ENCODE results near the gene PECR.
"Not testable (repeated sequence)": the region's sequence is repeated elsewhere in the genome, so short reads cannot be mapped to it uniquely, and the experiment has no call there.

The PECR gene

GRCh38 chr2:216013080-216013909, 68.3 kb downstream of the PECR start, which contains the start of gene MREG:
Gene MREG (minus strand): TSS chr2:216013551. CDS start chr2:216013327, 224 bp downstream.
- DNase-seq = peak; percentile 91
- ATAC-seq (ENCODE audit: insufficient read depth, low read depth) = peak; percentile 63
- TF ChIP-seq, protein P1, sequence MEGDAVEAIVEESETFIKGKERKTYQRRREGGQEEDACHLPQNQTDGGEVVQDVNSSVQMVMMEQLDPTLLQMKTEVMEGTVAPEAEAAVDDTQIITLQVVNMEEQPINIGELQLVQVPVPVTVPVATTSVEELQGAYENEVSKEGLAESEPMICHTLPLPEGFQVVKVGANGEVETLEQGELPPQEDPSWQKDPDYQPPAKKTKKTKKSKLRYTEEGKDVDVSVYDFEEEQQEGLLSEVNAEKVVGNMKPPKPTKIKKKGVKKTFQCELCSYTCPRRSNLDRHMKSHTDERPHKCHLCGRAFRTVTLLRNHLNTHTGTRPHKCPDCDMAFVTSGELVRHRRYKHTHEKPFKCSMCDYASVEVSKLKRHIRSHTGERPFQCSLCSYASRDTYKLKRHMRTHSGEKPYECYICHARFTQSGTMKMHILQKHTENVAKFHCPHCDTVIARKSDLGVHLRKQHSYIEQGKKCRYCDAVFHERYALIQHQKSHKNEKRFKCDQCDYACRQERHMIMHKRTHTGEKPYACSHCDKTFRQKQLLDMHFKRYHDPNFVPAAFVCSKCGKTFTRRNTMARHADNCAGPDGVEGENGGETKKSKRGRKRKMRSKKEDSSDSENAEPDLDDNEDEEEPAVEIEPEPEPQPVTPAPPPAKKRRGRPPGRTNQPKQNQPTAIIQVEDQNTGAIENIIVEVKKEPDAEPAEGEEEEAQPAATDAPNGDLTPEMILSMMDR (IDR thresholded peaks at IDR 0.05; ENCODE audit: borderline replicate concordance, extremely low read depth, low read length, poor library complexity, severe bottlenecking) = peak; percentile 77
- no peak for TF ChIP-seq EZH2 (IDR thresholded peaks at IDR 0.05; ENCODE audit: borderline replicate concordance, low read depth, low read length, severe bottlenecking)

GRCh38 chr2:216012830-216013079, 68.9 kb downstream of the PECR start:
- ATAC-seq (ENCODE audit: insufficient read depth, low read depth) = no peak
- Histone ChIP-seq H2AFZ (ENCODE audit: low read depth, low read length) (peak overlapping the region; percentile 88), H4K20me1 (ENCODE audit: insufficient read depth, low read length) (no peaks in the 10 kb centered on the region), H3K4me3 (ENCODE audit: low read depth in 1 of 2, low read length in 2 of 2) (peak overlapping the region; percentile 71 to 79; a peak in 3 of 4 replicates), H3K4me1 (ENCODE audit: insufficient read depth, low read length) (peaks cover 60% of the 10 kb centered on the region), H3K9ac (ENCODE audit: low read depth, low read length) (peak overlapping the region; percentile 83), H3K79me2 (ENCODE audit: insufficient read depth, low read length) (peaks cover 28% of the 10 kb centered on the region), H3K4me2 (ENCODE audit: insufficient read depth, low read length) (peak overlapping the region; percentile 94), H3K27me3 (ENCODE audit: insufficient read depth, low read length, poor library complexity) (no peaks in the 10 kb centered on the region), H3K9me3 (ENCODE audit: insufficient read depth, low read length, severe bottlenecking) (no peaks in the 10 kb centered on the region), H3K27ac (ENCODE audit: low read length) (peak overlapping the region; percentile 71), H3K36me3 (ENCODE audit: insufficient read depth, low read length) (no peaks in the 10 kb centered on the region)
- TF ChIP-seq, protein P1 (IDR thresholded peaks at IDR 0.05; ENCODE audit: borderline replicate concordance, extremely low read depth, low read length, poor library complexity, severe bottlenecking) = no peak
- TF ChIP-seq EZH2 (IDR thresholded peaks at IDR 0.05; ENCODE audit: borderline replicate concordance, low read depth, low read length, severe bottlenecking) = no peak
- no peak for DNase-seq

More at GRCh38 chr2:216013080-216013909, 68.3 kb downstream of the PECR start, which contains the start of gene MREG:
- Histone ChIP-seq H3K27ac (ENCODE audit: low read length) (peak within 1 kb of the TSS; percentile 71), H3K4me3 (ENCODE audit: low read depth in 1 of 2, low read length in 2 of 2) (peak within 1 kb of the TSS; percentile 71 to 79), H3K9ac (ENCODE audit: low read depth, low read length) (peak within 1 kb of the TSS; percentile 83), H3K9me3 (ENCODE audit: insufficient read depth, low read length, severe bottlenecking) (no peaks in the 10 kb centered on the region), H2AFZ (ENCODE audit: low read depth, low read length) (peak within 1 kb of the TSS; percentile 88), H3K4me1 (ENCODE audit: insufficient read depth, low read length) (peaks cover 60% of the 10 kb centered on the region), H3K27me3 (ENCODE audit: insufficient read depth, low read length, poor library complexity) (no peaks in the 10 kb centered on the region), H3K36me3 (ENCODE audit: insufficient read depth, low read length) (no peaks in the 10 kb centered on the region), H4K20me1 (ENCODE audit: insufficient read depth, low read length) (no peaks in the 10 kb centered on the region), H3K4me2 (ENCODE audit: insufficient read depth, low read length) (peak within 1 kb of the TSS; percentile 94), H3K79me2 (ENCODE audit: insufficient read depth, low read length) (peaks cover 28% of the 10 kb centered on the region)

- Histone ChIP-seq H3K27me3 (ENCODE audit: insufficient read depth, low read length, poor library complexity) (no peaks in the 10 kb centered on the region), H3K9ac (ENCODE audit: low read depth, low read length) (peak overlapping the region; percentile 83), H3K27ac (ENCODE audit: low read length) (peak overlapping the region; percentile 71; the same call in 1 of the 2 replicates), H3K4me1 (ENCODE audit: insufficient read depth, low read length) (peaks cover 55% of the 10 kb centered on the region), H2AFZ (ENCODE audit: low read depth, low read length) (peak overlapping the region; percentile 88), H3K4me3 (ENCODE audit: low read depth in 1 of 2, low read length in 2 of 2) (peak overlapping the region; percentile 71 to 79; a peak in 3 of 4 replicates), H4K20me1 (ENCODE audit: insufficient read depth, low read length) (no peaks in the 10 kb centered on the region), H3K79me2 (ENCODE audit: insufficient read depth, low read length) (peaks cover 28% of the 10 kb centered on the region), H3K4me2 (ENCODE audit: insufficient read depth, low read length) (peak overlapping the region; percentile 94), H3K9me3 (ENCODE audit: insufficient read depth, low read length, severe bottlenecking) (no peaks in the 10 kb centered on the region), H3K36me3 (ENCODE audit: insufficient read depth, low read length) (no peaks in the 10 kb centered on the region)
- DNase-seq (no peak), ATAC-seq (ENCODE audit: insufficient read depth, low read depth) (no peak)
- TF ChIP-seq, protein P1 (IDR thresholded peaks at IDR 0.05; ENCODE audit: borderline replicate concordance, extremely low read depth, low read length, poor library complexity, severe bottlenecking) = no peak
- TF ChIP-seq EZH2 (IDR thresholded peaks at IDR 0.05; ENCODE audit: borderline replicate concordance, low read depth, low read length, severe bottlenecking) = no peak
These were observed 69.3 kb downstream of the PECR start for GRCh38 chr2:216012133-216012829.

GRCh38 chr2:216009215-216009614, 72.4 kb downstream of the PECR start:
- not testable (repeated sequence) for H3K36me3 ChIP-seq (ENCODE audit: insufficient read depth, low read length); DNase-seq; H2AFZ ChIP-seq (ENCODE audit: low read depth, low read length); H3K9ac ChIP-seq (ENCODE audit: low read depth, low read length); ATAC-seq (ENCODE audit: insufficient read depth, low read depth); H3K9me3 ChIP-seq (ENCODE audit: insufficient read depth, low read length, severe bottlenecking); H3K4me3 ChIP-seq (ENCODE audit: low read depth in 1 of 2, low read length in 2 of 2); H4K20me1 ChIP-seq (ENCODE audit: insufficient read depth, low read length); H3K4me2 ChIP-seq (ENCODE audit: insufficient read depth, low read length); H3K27me3 ChIP-seq (ENCODE audit: insufficient read depth, low read length, poor library complexity); H3K27ac ChIP-seq (ENCODE audit: low read length)
- peaks cover 26% of the 10 kb centered on the region for H3K4me1 ChIP-seq (ENCODE audit: insufficient read depth, low read length)
- H3K79me2 ChIP-seq (ENCODE audit: insufficient read depth, low read length) = peaks cover 47% of the 10 kb centered on the region
